Measurements from ENCODE around the gene CTNND2. TPM values are rescaled to one million over a fixed set of nuclear protein-coding genes. Genes with fewer than 3 reads are reported as not detected.

The CTNND2 gene
- total and polyA plus RNA-seq, 4 donors, result 0.05 to 0.50 (median 0.27) TPM

DNA sequence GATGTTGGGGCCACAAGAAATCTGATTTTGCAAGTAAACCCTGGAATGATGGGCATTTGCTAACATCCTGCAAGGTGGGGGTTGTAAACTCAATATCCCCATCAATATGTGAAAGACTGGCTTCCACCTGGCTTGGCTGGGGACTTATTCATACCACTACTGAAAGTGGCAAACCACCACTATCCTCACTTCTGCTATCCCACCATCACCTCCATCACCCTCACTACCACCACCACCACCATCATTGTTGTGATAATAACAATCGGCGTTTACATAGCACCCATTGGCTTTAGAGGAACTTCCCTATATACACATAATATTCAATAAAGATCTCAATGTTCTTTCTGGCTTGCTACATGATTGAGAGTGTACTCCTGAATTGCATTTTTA lies 918.5 kb downstream of the CTNND2 start:
- Histone ChIP-seq H3K4me1 (ENCODE audit: control insufficient read depth in 4 of 4, insufficient read depth in 4 of 4, low read length in 3 of 4) (no peaks in the 10 kb centered on the region), H3K36me3 (ENCODE audit: control insufficient read depth in 4 of 4, insufficient read depth in 3 of 4, low read depth in 1 of 4, low read length in 3 of 4) (no peaks in the 10 kb centered on the region), H3K9ac (ENCODE audit: low read depth in 1 of 2, low read length in 2 of 2) (no peak overlapping the region), H3K27me3 (ENCODE audit: control insufficient read depth in 4 of 4, insufficient read depth in 4 of 4, low read length in 3 of 4) (no peaks in the 10 kb centered on the region), H3K27ac (ENCODE audit: low read depth in 1 of 2, low read length in 2 of 2) (no peak overlapping the region), H3K4me3 (ENCODE audit: low read depth in 1 of 3, low read length in 3 of 3) (no peak overlapping the region), H3K9me3 (ENCODE audit: control insufficient read depth in 4 of 4, low read length in 3 of 4) (no peaks in the 10 kb centered on the region)
- TF ChIP-seq SP1 (IDR thresholded peaks at IDR 0.05) (no peak), JUND (IDR thresholded peaks at IDR 0.05) (no peak), YY1 (IDR thresholded peaks at IDR 0.05) (no peak), TAF1 (conservative IDR thresholded peaks at IDR 0.05) (no peak), RAD21 (IDR thresholded peaks at IDR 0.05) (no peak)
- TF ChIP-seq, protein P1, sequence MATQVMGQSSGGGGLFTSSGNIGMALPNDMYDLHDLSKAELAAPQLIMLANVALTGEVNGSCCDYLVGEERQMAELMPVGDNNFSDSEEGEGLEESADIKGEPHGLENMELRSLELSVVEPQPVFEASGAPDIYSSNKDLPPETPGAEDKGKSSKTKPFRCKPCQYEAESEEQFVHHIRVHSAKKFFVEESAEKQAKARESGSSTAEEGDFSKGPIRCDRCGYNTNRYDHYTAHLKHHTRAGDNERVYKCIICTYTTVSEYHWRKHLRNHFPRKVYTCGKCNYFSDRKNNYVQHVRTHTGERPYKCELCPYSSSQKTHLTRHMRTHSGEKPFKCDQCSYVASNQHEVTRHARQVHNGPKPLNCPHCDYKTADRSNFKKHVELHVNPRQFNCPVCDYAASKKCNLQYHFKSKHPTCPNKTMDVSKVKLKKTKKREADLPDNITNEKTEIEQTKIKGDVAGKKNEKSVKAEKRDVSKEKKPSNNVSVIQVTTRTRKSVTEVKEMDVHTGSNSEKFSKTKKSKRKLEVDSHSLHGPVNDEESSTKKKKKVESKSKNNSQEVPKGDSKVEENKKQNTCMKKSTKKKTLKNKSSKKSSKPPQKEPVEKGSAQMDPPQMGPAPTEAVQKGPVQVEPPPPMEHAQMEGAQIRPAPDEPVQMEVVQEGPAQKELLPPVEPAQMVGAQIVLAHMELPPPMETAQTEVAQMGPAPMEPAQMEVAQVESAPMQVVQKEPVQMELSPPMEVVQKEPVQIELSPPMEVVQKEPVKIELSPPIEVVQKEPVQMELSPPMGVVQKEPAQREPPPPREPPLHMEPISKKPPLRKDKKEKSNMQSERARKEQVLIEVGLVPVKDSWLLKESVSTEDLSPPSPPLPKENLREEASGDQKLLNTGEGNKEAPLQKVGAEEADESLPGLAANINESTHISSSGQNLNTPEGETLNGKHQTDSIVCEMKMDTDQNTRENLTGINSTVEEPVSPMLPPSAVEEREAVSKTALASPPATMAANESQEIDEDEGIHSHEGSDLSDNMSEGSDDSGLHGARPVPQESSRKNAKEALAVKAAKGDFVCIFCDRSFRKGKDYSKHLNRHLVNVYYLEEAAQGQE (IDR thresholded peaks at IDR 0.05), result no peak
- DNase-seq (ENCODE audit: low spot score), result no peak
- WGBS, result 91% methylated on average over 2 of the region's 2 CpGs

DNA sequence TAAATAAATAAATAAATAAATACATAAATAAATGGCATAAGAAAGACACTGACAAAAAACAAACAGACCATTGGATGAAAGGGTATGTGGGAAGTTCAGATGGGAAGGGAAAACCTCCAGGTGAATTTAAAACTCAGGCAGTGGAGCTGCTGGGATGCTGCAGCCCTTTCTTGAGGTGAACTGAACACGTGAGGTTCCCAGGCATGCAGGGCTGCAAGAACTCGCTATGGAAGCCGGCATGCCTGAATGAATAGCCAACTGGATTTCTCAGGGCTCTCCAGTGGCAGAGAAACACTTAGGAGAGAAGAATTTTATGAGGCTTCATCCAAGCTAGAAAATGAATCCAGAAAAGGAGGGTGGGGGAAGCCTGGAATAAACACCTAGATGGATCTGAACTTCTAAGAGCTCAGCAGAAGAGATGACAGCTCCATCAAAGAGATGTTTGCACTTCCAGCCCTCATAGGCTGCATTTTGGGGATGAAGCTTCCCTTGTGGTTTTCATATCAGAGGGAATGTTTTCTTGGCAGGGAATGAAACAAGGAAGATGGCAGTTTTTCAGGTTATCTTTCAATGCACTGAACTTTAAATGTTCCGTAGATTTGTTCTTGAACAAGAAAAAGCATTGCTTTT lies 919.0 kb downstream of the CTNND2 start:
- DNase-seq (ENCODE audit: low spot score), result no peak
- Histone ChIP-seq H3K36me3 (ENCODE audit: control insufficient read depth in 4 of 4, insufficient read depth in 3 of 4, low read depth in 1 of 4, low read length in 3 of 4) (no peaks in the 10 kb centered on the region), H3K4me3 (ENCODE audit: low read depth in 1 of 3, low read length in 3 of 3) (no peak overlapping the region), H3K9ac (ENCODE audit: low read depth in 1 of 2, low read length in 2 of 2) (no peak overlapping the region), H3K9me3 (ENCODE audit: control insufficient read depth in 4 of 4, low read length in 3 of 4) (no peaks in the 10 kb centered on the region), H3K27ac (ENCODE audit: low read depth in 1 of 2, low read length in 2 of 2) (no peak overlapping the region), H3K27me3 (ENCODE audit: control insufficient read depth in 4 of 4, insufficient read depth in 4 of 4, low read length in 3 of 4) (no peaks in the 10 kb centered on the region), H3K4me1 (ENCODE audit: control insufficient read depth in 4 of 4, insufficient read depth in 4 of 4, low read length in 3 of 4) (no peaks in the 10 kb centered on the region)
- WGBS, result 93% methylated on average over 4 of the region's 4 CpGs
- TF ChIP-seq EGR1 (IDR thresholded peaks at IDR 0.05; ENCODE audit: low read depth in 2 of 2) (no peak), TAF1 (conservative IDR thresholded peaks at IDR 0.05) (no peak), FOXA1 (IDR thresholded peaks at IDR 0.05) (no peak), FOXA2 (IDR thresholded peaks at IDR 0.05) (no peak), JUND (IDR thresholded peaks at IDR 0.05) (no peak), RAD21 (IDR thresholded peaks at IDR 0.05) (no peak)
- TF ChIP-seq, protein P2, sequence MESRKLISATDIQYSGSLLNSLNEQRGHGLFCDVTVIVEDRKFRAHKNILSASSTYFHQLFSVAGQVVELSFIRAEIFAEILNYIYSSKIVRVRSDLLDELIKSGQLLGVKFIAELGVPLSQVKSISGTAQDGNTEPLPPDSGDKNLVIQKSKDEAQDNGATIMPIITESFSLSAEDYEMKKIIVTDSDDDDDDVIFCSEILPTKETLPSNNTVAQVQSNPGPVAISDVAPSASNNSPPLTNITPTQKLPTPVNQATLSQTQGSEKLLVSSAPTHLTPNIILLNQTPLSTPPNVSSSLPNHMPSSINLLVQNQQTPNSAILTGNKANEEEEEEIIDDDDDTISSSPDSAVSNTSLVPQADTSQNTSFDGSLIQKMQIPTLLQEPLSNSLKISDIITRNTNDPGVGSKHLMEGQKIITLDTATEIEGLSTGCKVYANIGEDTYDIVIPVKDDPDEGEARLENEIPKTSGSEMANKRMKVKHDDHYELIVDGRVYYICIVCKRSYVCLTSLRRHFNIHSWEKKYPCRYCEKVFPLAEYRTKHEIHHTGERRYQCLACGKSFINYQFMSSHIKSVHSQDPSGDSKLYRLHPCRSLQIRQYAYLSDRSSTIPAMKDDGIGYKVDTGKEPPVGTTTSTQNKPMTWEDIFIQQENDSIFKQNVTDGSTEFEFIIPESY (IDR thresholded peaks at IDR 0.05), result no peak

DNA sequence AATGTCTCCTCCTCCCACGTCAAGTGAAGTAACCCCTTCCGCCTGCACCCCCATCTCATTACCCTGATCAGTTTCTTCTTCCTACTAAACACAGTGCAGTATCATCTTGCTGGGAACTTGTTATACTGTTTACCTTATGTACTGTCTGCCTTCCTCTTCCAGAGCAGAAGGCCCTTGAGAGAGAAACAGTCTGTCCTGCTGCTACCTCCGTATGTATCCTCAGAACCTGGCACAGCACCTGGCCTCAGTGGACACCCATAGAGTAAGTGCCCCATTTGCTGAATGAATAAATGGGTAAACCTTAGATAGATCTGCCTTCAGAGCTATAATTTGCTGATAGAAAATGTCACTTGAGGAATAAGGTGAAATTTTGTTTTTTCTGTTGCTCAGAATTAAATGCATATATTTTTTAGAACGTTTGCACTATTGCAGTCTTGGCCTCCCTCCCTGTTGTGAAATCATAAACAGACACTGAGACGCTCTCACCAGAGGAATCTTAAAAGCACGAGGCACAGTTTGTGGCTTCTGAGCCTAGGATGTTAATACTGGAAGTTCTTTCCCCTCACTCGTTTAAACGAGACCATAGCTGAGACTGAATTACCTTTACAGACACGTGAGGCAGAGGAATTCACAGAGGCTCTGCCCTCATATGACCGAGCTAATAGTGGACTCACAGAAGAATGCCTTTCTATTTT lies 920.1 kb downstream of the CTNND2 start:
- 75% methylated on average over 10 of the region's 10 CpGs for WGBS

More for the DNA sequence above, 920.1 kb downstream of the CTNND2 start:
- no peaks in the 10 kb centered on the region for H3K27me3 ChIP-seq (ENCODE audit: control insufficient read depth in 4 of 4, insufficient read depth in 4 of 4, low read length in 3 of 4)
- TF ChIP-seq, protein P1 (IDR thresholded peaks at IDR 0.05), result no peak
- TF ChIP-seq RAD21 (IDR thresholded peaks at IDR 0.05) (no peak), JUND (IDR thresholded peaks at IDR 0.05) (no peak), HNF4A (conservative IDR thresholded peaks at IDR 0.05) (no peak), GABPA (IDR thresholded peaks at IDR 0.05 in 1 of 2, conservative IDR thresholded peaks at IDR 0.05 in 1 of 2) (no peak), HNF4G (IDR thresholded peaks at IDR 0.05) (no peak), NR2F2 (IDR thresholded peaks at IDR 0.05) (no peak), TAF1 (conservative IDR thresholded peaks at IDR 0.05) (no peak), FOXA1 (IDR thresholded peaks at IDR 0.05) (no peak), YY1 (IDR thresholded peaks at IDR 0.05) (no peak), RXRA (IDR thresholded peaks at IDR 0.05) (no peak)
- no peak overlapping the region for H3K27ac ChIP-seq (ENCODE audit: low read depth in 1 of 2, low read length in 2 of 2)
- no peaks in the 10 kb centered on the region for H3K9me3 ChIP-seq (ENCODE audit: control insufficient read depth in 4 of 4, low read length in 3 of 4)
- no peak overlapping the region for H3K9ac ChIP-seq (ENCODE audit: low read depth in 1 of 2, low read length in 2 of 2)
- H3K4me3 ChIP-seq (ENCODE audit: low read depth in 1 of 3, low read length in 3 of 3), result no peak overlapping the region
- DNase-seq (ENCODE audit: low spot score), result no peak
- no peaks in the 10 kb centered on the region for H3K4me1 ChIP-seq (ENCODE audit: control insufficient read depth in 4 of 4, insufficient read depth in 4 of 4, low read length in 3 of 4)
- H3K36me3 ChIP-seq (ENCODE audit: control insufficient read depth in 4 of 4, insufficient read depth in 3 of 4, low read depth in 1 of 4, low read length in 3 of 4), result no peaks in the 10 kb centered on the region
